ENCODE results near the gene OPRL1. TPM values are rescaled to one million over a fixed set of nuclear protein-coding genes. Genes with fewer than 3 reads are reported as not detected.
A peak's percentile ranks its signal among the peaks of the same experiment; 100 is the strongest.

The OPRL1 gene
- total RNA-seq, 1 experiment from 2014 or later = 0.33 TPM

- Mint-ChIP-seq H3K9me3 (ENCODE audit: low read depth, unreplicated experiment) (no peaks in the 10 kb centered on the region), H3K4me1 (ENCODE audit: low read depth, unreplicated experiment) (peaks cover 47% of the 10 kb centered on the region), H3K4me3 (ENCODE audit: low read depth, unreplicated experiment) (peak overlapping the region; percentile 72), H3K36me3 (ENCODE audit: insufficient read depth, unreplicated experiment) (peaks cover 51% of the 10 kb centered on the region), H3K27me3 (ENCODE audit: unreplicated experiment) (no peaks in the 10 kb centered on the region), H3K27ac (ENCODE audit: unreplicated experiment) (peak overlapping the region; percentile 45)
- CTCF ChIA-PET = interaction anchor here (0.9 kb wide), 2 partner anchors 10 to 526 kb away, joined by 3 to 4 read pairs; no protein-coding TSS in a partner anchor
- intact Hi-C loops (cut with micrococcal nuclease; ENCODE audit: unreplicated experiment) = no loop called here
- no TSS peak for BruUV-seq (replicated peaks)
- TF ChIP-seq, protein P1, sequence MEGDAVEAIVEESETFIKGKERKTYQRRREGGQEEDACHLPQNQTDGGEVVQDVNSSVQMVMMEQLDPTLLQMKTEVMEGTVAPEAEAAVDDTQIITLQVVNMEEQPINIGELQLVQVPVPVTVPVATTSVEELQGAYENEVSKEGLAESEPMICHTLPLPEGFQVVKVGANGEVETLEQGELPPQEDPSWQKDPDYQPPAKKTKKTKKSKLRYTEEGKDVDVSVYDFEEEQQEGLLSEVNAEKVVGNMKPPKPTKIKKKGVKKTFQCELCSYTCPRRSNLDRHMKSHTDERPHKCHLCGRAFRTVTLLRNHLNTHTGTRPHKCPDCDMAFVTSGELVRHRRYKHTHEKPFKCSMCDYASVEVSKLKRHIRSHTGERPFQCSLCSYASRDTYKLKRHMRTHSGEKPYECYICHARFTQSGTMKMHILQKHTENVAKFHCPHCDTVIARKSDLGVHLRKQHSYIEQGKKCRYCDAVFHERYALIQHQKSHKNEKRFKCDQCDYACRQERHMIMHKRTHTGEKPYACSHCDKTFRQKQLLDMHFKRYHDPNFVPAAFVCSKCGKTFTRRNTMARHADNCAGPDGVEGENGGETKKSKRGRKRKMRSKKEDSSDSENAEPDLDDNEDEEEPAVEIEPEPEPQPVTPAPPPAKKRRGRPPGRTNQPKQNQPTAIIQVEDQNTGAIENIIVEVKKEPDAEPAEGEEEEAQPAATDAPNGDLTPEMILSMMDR (IDR thresholded peaks at IDR 0.05; ENCODE audit: unreplicated experiment) = no peak
- DNase-seq = peak; percentile 67
Observed at GRCh38 chr20:64064145-64064698, 15.7 kb upstream of the OPRL1 start.

DNA sequence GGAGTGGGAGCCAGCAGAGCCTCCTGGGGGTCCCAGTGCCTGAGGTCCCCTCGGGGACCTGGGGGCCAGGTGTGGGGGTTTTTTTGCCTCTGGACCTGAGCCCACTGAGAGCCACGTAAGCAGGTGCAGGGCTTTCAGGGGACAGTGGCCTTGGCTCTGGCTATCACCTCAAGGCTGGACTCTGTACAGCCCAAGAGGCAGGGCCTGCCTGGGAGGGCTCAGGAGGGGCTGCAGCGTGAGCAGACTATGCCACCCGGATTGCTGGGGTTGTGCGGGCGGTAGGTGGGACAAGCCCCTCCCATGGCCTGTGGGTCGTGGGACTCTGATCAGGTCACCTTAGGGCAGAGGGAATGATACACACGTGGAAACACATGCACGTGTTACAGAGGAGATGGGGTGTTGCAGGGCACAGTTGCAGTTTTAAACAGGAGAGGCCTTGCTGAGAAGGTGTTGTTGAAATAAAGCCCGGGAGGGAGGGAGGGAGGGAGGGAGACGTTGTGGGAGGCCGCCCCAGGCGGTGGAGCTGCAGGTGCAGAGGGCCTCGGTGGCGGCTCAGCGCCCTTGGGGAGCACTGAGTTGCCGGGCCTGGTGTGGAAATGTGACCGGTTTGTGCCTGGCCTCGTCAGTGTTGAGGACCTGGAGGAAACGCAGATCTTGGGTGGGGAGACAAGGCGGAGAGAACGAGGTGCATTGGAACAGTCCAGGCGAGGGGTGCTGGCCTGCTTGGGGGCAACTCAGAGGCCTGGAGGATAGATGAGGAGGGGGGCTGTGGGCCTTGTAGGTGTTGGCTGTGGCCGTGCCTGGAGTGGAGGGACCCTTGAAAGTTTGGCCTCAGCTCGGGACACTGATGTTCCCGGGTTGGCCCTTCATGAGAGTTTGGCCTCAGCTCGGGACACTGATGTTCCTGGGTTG lies 14.6 kb upstream of the OPRL1 start:
- Mint-ChIP-seq H3K9me3 (ENCODE audit: low read depth, unreplicated experiment) (no peaks in the 10 kb centered on the region), H3K27me3 (ENCODE audit: unreplicated experiment) (no peaks in the 10 kb centered on the region), H3K36me3 (ENCODE audit: insufficient read depth, unreplicated experiment) (peaks cover 51% of the 10 kb centered on the region), H3K4me1 (ENCODE audit: low read depth, unreplicated experiment) (peaks cover 47% of the 10 kb centered on the region), H3K27ac (ENCODE audit: unreplicated experiment) (peak overlapping the region; percentile 61), H3K4me3 (ENCODE audit: low read depth, unreplicated experiment) (peak overlapping the region; percentile 44)
- no TSS peak for BruUV-seq (replicated peaks)
- CTCF ChIA-PET = interaction anchor here (0.9 to 1.2 kb wide), 6 partner anchors 10 to 527 kb away, joined by 3 to 4 read pairs (median 3); no protein-coding TSS in a partner anchor
- TF ChIP-seq, protein P1 (IDR thresholded peaks at IDR 0.05; ENCODE audit: unreplicated experiment) = no peak
- intact Hi-C loops (cut with micrococcal nuclease; ENCODE audit: unreplicated experiment) = no loop called here
- no peak for DNase-seq

DNA sequence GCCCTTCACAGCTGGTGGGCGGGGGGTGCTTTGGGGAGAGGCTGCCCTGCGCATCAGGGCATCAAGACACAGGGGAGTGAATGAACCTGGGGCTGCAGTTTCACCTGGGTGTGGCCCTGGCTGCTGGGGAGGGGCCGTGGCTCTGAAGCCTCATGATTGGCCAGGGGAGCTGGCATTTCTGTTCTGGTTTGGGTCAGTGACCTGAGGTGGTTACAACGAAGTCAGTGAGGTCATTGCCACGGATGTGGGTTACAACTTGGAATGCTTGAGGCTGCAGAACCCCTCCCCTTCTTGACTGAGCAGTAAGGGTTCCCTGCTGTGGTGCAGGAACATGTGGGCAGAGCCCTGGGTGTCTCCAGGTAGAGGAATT lies 13.9 kb upstream of the OPRL1 start:
- DNase-seq = peak; percentile 78
- CTCF ChIA-PET = interaction anchor here (0.6 to 1.2 kb wide), 5 partner anchors 10 to 54 kb away, joined by 3 to 4 read pairs (median 3); no protein-coding TSS in a partner anchor
- peaks cover 47% of the 10 kb centered on the region for H3K4me1 Mint-ChIP-seq (ENCODE audit: low read depth, unreplicated experiment)
- no peaks in the 10 kb centered on the region for H3K9me3 Mint-ChIP-seq (ENCODE audit: low read depth, unreplicated experiment)
- intact Hi-C loops (cut with micrococcal nuclease; ENCODE audit: unreplicated experiment) = no loop called here
- H3K27ac Mint-ChIP-seq (ENCODE audit: unreplicated experiment) = peak overlapping the region; percentile 61
- H3K4me3 Mint-ChIP-seq (ENCODE audit: low read depth, unreplicated experiment) = peak overlapping the region; percentile 44
- no peaks in the 10 kb centered on the region for H3K27me3 Mint-ChIP-seq (ENCODE audit: unreplicated experiment)
- BruUV-seq (replicated peaks) = no TSS peak
- TF ChIP-seq, protein P1 (IDR thresholded peaks at IDR 0.05; ENCODE audit: unreplicated experiment) = no peak
- H3K36me3 Mint-ChIP-seq (ENCODE audit: insufficient read depth, unreplicated experiment) = peaks cover 51% of the 10 kb centered on the region

DNA sequence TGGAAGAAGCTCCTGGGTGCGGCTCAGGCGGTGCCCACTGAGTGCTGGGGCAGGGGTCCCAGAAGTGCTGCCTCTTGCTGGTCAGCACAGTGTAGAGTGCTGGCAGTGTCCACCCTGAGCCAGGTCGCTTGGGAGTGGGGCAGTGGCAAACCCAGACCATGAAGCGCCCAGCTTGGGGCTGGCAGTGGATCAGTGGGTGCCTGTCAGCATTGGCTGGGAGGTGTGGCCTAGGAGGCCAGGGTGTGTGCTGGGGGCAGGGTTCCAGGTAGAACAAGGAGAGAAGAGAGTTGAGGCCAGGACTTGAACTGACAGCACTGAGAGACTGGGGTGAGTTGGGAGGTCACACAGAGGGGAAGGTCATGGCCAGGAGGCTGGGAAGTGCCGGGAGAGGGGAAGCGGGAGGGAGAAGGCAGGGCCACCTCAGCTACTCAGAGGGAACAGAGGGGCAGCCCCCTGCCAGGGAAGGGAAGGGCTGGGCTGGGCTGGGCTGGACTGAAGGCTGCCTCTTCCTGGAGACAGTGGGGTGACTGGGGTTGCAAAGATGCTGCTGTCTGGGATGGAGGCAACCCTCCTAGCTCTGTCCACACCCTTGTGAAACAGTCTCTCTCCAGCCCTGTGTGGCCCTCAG lies 12.8 kb upstream of the OPRL1 start:
- peaks cover 47% of the 10 kb centered on the region for H3K4me1 Mint-ChIP-seq (ENCODE audit: low read depth, unreplicated experiment)
- CTCF ChIA-PET = interaction anchor here (0.5 to 0.8 kb wide), 2 partner anchors 13 kb away, joined by 3 read pairs; partner anchors contain the start of gene OPRL1
- DNase-seq = no peak
- H3K27ac Mint-ChIP-seq (ENCODE audit: unreplicated experiment) = peak overlapping the region; percentile 9
- H3K36me3 Mint-ChIP-seq (ENCODE audit: insufficient read depth, unreplicated experiment) = peaks cover 50% of the 10 kb centered on the region
- no peaks in the 10 kb centered on the region for H3K9me3 Mint-ChIP-seq (ENCODE audit: low read depth, unreplicated experiment)
- H3K4me3 Mint-ChIP-seq (ENCODE audit: low read depth, unreplicated experiment) = no peak overlapping the region
- intact Hi-C loops (cut with micrococcal nuclease; ENCODE audit: unreplicated experiment) = no loop called here
- TF ChIP-seq, protein P1 (IDR thresholded peaks at IDR 0.05; ENCODE audit: unreplicated experiment) = no peak
- H3K27me3 Mint-ChIP-seq (ENCODE audit: unreplicated experiment) = no peaks in the 10 kb centered on the region
- no TSS peak for BruUV-seq (replicated peaks)
